ENCODE data around the gene HENMT1. TPM values are rescaled to one million over a fixed set of nuclear protein-coding genes. Genes with fewer than 3 reads are reported as not detected.

The HENMT1 gene
- total RNA-seq, 1 experiment from 2014 or later: 11.0 TPM

GRCh38 chr1:108627256-108627655 is 33.6 kb downstream of the HENMT1 start:
- Histone ChIP-seq H3K9me3 (ENCODE audit: low read depth, low read length, poor library complexity, severe bottlenecking) (no peaks in the 10 kb centered on the region), H3K27ac (ENCODE audit: low read depth, low read length, poor library complexity, severe bottlenecking) (no peak overlapping the region), H3K36me3 (ENCODE audit: insufficient read depth, low read length, poor library complexity, severe bottlenecking) (no peaks in the 10 kb centered on the region), H3K4me1 (ENCODE audit: insufficient read depth, low read length, poor library complexity, severe bottlenecking) (no peaks in the 10 kb centered on the region), H3K4me3 (ENCODE audit: low read depth, low read length, poor library complexity, severe bottlenecking) (no peak overlapping the region), H3K27me3 (replicated peaks; ENCODE audit: insufficient read depth, low read depth, low read length, poor library complexity) (no peaks in the 10 kb centered on the region)
- ChIA-PET POLR2A (ENCODE audit: low non-redundant PET) (no interaction called here), CTCF (no interaction called here)
- no peak for DNase-seq (ENCODE audit: low spot score)
- intact Hi-C loops (cut with micrococcal nuclease; ENCODE audit: unreplicated experiment): no loop called here
- BruUV-seq (replicated peaks): no TSS peak
- TF ChIP-seq CTCF (conservative IDR thresholded peaks at IDR 0.05; ENCODE audit: low read depth, low read length) (no peak), EZH2 (IDR thresholded peaks at IDR 0.05; ENCODE audit: borderline replicate concordance, low read depth, low read length, poor library complexity, severe bottlenecking) (no peak)

GRCh38 chr1:108624069-108624468 is 36.8 kb downstream of the HENMT1 start:
- BruUV-seq (replicated peaks): no TSS peak
- ChIA-PET POLR2A (ENCODE audit: low non-redundant PET) (no interaction called here), CTCF (no interaction called here)
- H3K27ac ChIP-seq (ENCODE audit: low read depth, low read length, poor library complexity, severe bottlenecking): no peak overlapping the region
- TF ChIP-seq EZH2 (IDR thresholded peaks at IDR 0.05; ENCODE audit: borderline replicate concordance, low read depth, low read length, poor library complexity, severe bottlenecking) (no peak), CTCF (conservative IDR thresholded peaks at IDR 0.05; ENCODE audit: low read depth, low read length) (no peak)
- no peaks in the 10 kb centered on the region for H3K27me3 ChIP-seq (replicated peaks; ENCODE audit: insufficient read depth, low read depth, low read length, poor library complexity)
- H3K4me1 ChIP-seq (ENCODE audit: insufficient read depth, low read length, poor library complexity, severe bottlenecking): no peaks in the 10 kb centered on the region
- no peaks in the 10 kb centered on the region for H3K9me3 ChIP-seq (ENCODE audit: low read depth, low read length, poor library complexity, severe bottlenecking)
- no peak overlapping the region for H3K4me3 ChIP-seq (ENCODE audit: low read depth, low read length, poor library complexity, severe bottlenecking)
- no peaks in the 10 kb centered on the region for H3K36me3 ChIP-seq (ENCODE audit: insufficient read depth, low read length, poor library complexity, severe bottlenecking)
- intact Hi-C loops (cut with micrococcal nuclease; ENCODE audit: unreplicated experiment): loop anchor here (2.0 kb wide), 1 partner anchor 19 kb away; no protein-coding TSS in a partner anchor
- no peak for DNase-seq (ENCODE audit: low spot score)

- Histone ChIP-seq H3K4me1 (ENCODE audit: insufficient read depth, low read length, poor library complexity, severe bottlenecking) (no peaks in the 10 kb centered on the region), H3K27me3 (replicated peaks; ENCODE audit: insufficient read depth, low read depth, low read length, poor library complexity) (no peaks in the 10 kb centered on the region), H3K9me3 (ENCODE audit: low read depth, low read length, poor library complexity, severe bottlenecking) (no peaks in the 10 kb centered on the region), H3K4me3 (ENCODE audit: low read depth, low read length, poor library complexity, severe bottlenecking) (no peak overlapping the region), H3K36me3 (ENCODE audit: insufficient read depth, low read length, poor library complexity, severe bottlenecking) (no peaks in the 10 kb centered on the region), H3K27ac (ENCODE audit: low read depth, low read length, poor library complexity, severe bottlenecking) (no peak overlapping the region)
- TF ChIP-seq EZH2 (IDR thresholded peaks at IDR 0.05; ENCODE audit: borderline replicate concordance, low read depth, low read length, poor library complexity, severe bottlenecking) (no peak), CTCF (conservative IDR thresholded peaks at IDR 0.05; ENCODE audit: low read depth, low read length) (no peak)
- ChIA-PET CTCF (no interaction called here), POLR2A (ENCODE audit: low non-redundant PET) (no interaction called here)
- intact Hi-C loops (cut with micrococcal nuclease; ENCODE audit: unreplicated experiment): no loop called here
- DNase-seq (ENCODE audit: low spot score): no peak
- no TSS peak for BruUV-seq (replicated peaks)
These were observed 43.2 kb downstream of the HENMT1 start for GRCh38 chr1:108617724-108618056.
